NCI-H510A (cell line): ENCODE measurements around the gene ANO7.
"Not testable (repeated sequence)": the region's sequence is repeated elsewhere in the genome, so short reads cannot be mapped to it uniquely, and the experiment has no call there.

Experiments used
- DNase-seq: peaks from one replicate; lab custom pipeline; 2025; lab: John Stamatoyannopoulos, UW

Gene ANO7

GRCh38 chr2:241191081-241191480 is 2.6 kb downstream of the ANO7 start:
- DNase-seq: no peak

- DNase-seq: no peak
Measured at GRCh38 chr2:241193271-241193670, 4.8 kb downstream of the ANO7 start.

- DNase-seq: no peak
Measured at GRCh38 chr2:241194811-241195210, 6.3 kb downstream of the ANO7 start.

- no peak for DNase-seq
Measured at GRCh38 chr2:241195506-241196130, 7.1 kb downstream of the ANO7 start.

GRCh38 chr2:241197246-241197645 is 8.8 kb downstream of the ANO7 start:
- not testable (repeated sequence) for DNase-seq

- DNase-seq: no peak
Measured at GRCh38 chr2:241197947-241198346, 9.5 kb downstream of the ANO7 start.

GRCh38 chr2:241198381-241199279 is 10.2 kb downstream of the ANO7 start:
- no peak for DNase-seq

GRCh38 chr2:241199286-241199685 is 10.8 kb downstream of the ANO7 start:
- no peak for DNase-seq

- DNase-seq: no peak
Measured at GRCh38 chr2:241199897-241200821, 11.7 kb downstream of the ANO7 start.

- no peak for DNase-seq
Measured at GRCh38 chr2:241200822-241201395, 12.4 kb downstream of the ANO7 start.

GRCh38 chr2:241201445-241202267 is 13.2 kb downstream of the ANO7 start:
- DNase-seq: no peak

- no peak for DNase-seq
Measured at GRCh38 chr2:241202268-241202585, 13.8 kb downstream of the ANO7 start.

- no peak for DNase-seq
Measured at GRCh38 chr2:241202681-241203080, 14.2 kb downstream of the ANO7 start.

- no peak for DNase-seq
Measured at GRCh38 chr2:241203218-241204009, 14.9 kb downstream of the ANO7 start.

GRCh38 chr2:241204010-241204384 is 15.5 kb downstream of the ANO7 start:
- no peak for DNase-seq

GRCh38 chr2:241204490-241204889 is 16.0 kb downstream of the ANO7 start:
- DNase-seq: no peak

- no peak for DNase-seq
Measured at GRCh38 chr2:241205086-241205485, 16.6 kb downstream of the ANO7 start.

- no peak for DNase-seq
Measured at GRCh38 chr2:241207151-241207550, 18.7 kb downstream of the ANO7 start.

GRCh38 chr2:241207641-241208040 is 19.2 kb downstream of the ANO7 start:
- no peak for DNase-seq

GRCh38 chr2:241208058-241208457 is 19.6 kb downstream of the ANO7 start:
- no peak for DNase-seq

- DNase-seq: no peak
Measured at GRCh38 chr2:241209271-241209670, 20.8 kb downstream of the ANO7 start.
